G401 (cell line): ENCODE data around the gene SVIL. TPM values are rescaled to one million over a fixed set of nuclear protein-coding genes. Genes with fewer than 3 reads are reported as not detected.
"Not testable (repeated sequence)": the region's sequence is repeated elsewhere in the genome, so short reads cannot be mapped to it uniquely, and the experiment has no call there.

ENCODE experiments used
- DNase-seq: peaks from one replicate; pipeline ENCODE4 v3.0.0-alpha.2; 2015; ENCODE audit warnings: low spot score
- in situ Hi-C: cut with HindIII; loops from 2 replicates; pipeline ENCODE4 v1.10.0; 2016; ENCODE audit warnings: low sequenced_read_pairs, mixed read lengths
- total RNA-seq: library from RNA; depleted of rRNA; stranded (reverse); fragments of >200 nt; shearing (Covaris generic); gene quantifications from 2 replicates; pipeline ENCODE4 v1.2.3, GENCODE V29; 2014

The SVIL gene
- total RNA-seq, 1 experiment from 2014 or later, result 36.3 TPM

- in situ Hi-C loops, result not testable (repeated sequence)
- peak; percentile 22 for DNase-seq
Observed at GRCh38 chr10:29587750-29588628, 46.8 kb downstream of the SVIL start.

DNA sequence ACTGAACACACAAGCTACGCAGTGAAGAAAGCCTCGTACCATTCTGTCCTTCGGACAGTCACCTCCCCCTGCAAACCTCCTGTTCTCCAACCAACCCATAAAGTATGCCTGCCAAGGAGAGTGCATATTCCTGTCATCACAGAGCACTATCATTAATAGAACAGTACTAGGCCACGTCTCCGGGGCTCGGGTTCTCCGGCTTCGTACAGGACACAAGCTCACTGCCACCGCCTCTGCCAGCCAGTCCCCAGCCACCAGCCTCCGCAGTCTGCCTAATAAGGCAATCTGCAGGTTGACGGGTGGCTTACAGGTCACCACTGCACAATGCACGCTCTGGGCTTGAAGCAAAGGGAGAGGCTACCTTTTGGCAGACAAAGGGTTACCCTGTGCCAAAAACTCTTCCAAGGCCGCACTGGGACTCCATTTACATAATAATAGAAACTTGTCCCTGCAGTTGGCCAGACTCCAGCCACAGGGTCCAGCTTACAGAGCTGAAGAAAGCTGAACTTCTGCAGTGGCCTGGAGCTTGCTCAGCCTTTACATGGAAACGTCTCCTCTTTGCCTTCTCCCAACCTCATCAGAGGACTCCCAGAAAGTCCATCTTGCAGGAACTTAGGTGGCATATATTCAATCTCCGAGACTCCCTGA is 47.5 kb downstream of the SVIL start:
- in situ Hi-C loops, DNase-seq: not testable (repeated sequence)

DNA sequence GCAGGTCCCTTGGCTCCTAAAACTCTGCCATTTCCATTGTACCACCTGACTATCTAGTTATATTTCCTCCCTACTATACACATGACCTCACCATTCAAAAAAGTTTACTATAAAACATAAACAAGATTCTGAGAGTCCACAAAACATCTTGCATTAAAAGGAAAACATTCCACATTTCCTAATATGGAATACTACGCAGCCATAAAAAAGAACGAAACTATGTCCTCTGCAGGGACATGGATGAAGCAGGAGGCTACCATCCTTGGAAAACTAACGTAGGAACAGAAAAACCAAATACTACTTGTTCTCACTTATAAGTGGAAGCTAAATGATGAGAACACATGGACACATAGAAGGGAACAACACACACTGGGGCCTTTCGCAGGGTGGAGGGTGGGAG is 48.3 kb downstream of the SVIL start:
- DNase-seq, result no peak

DNA sequence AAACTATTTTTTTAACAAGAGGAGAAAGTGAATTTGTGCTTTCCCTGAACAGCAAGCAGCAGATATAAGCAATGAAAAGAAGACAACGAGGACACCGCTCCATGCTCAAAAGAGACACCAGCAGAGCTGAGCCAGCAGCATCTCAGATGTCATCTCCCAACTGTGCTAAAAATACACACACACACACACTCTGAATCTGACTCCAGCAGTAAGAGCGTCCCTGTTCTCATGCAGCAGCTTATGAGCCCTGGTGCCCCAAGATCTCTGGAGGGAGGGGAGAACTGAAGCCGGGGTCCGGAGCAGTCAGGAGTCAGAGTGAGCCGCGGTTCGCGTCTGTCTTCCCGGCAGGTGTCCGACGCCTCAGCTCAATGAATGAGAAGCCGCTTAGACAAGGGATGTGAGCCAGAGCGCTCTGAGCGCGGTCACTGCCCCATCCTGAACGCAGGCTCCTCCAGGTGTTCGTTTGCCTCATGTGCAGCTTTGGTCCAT is 49.2 kb downstream of the SVIL start:
- peak; percentile 10 for DNase-seq
- in situ Hi-C loops, result no loop called here

More for the DNA sequence above, 48.3 kb downstream of the SVIL start:
- in situ Hi-C loops, result no loop called here

DNA sequence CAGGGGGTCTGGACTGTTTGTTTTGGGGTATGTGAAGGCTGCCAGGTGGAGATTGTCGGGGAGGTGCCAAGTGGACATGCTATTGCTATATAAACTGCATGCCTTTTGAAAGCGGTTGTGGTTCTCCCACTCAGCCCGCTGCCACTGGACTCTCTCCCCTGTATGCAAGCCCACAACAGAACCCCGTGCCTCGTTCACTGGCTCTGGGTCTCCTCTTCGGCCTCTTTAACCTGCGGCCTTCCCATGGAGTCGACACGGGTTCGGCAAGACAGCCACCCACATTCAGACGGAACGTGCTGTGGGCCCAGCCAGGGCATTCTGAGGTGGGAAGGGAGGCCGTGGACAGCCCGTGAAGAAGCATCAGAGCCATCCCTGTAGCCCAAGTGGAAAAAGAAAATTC is 50.3 kb downstream of the SVIL start:
- no peak for DNase-seq
- in situ Hi-C loops, result no loop called here

- in situ Hi-C loops, result no loop called here
- no peak for DNase-seq
Observed at GRCh38 chr10:29583674-29584073, 51.1 kb downstream of the SVIL start.

DNA sequence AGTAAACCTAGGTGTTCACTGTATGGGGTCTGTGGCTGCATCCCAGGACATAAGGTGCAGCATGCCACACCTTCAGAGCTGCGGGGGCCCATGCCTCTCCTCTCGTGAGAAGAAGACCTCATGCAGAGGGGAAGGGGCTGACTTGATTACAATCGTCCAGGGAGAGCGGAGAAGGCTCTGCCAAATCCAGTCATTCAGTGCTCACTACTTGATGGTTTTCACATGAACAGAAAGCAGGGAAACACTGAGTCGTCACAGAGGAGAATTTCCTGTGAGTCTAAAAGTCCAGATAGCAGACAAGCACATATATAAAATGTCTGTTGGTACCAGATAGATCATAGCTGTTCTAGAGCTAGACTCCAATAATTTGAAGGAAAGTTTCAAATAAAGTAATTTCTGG is 52.0 kb downstream of the SVIL start:
- DNase-seq, in situ Hi-C loops: not testable (repeated sequence)

- no peak for DNase-seq
- in situ Hi-C loops, result no loop called here
Observed at GRCh38 chr10:29579455-29579970, 55.3 kb downstream of the SVIL start.

GRCh38 chr10:29578457-29578856 is 56.3 kb downstream of the SVIL start:
- DNase-seq, result no peak
- in situ Hi-C loops, result no loop called here

- in situ Hi-C loops, result no loop called here
Observed at GRCh38 chr10:29576681-29577080, 58.1 kb downstream of the SVIL start.

GRCh38 chr10:29575098-29575455 is 59.7 kb downstream of the SVIL start:
- in situ Hi-C loops, result no loop called here
- DNase-seq, result no peak

More at GRCh38 chr10:29576681-29577080, 58.1 kb downstream of the SVIL start:
- DNase-seq, result no peak

- in situ Hi-C loops, DNase-seq: not testable (repeated sequence)
Observed at GRCh38 chr10:29574212-29575097, 60.3 kb downstream of the SVIL start.

DNA sequence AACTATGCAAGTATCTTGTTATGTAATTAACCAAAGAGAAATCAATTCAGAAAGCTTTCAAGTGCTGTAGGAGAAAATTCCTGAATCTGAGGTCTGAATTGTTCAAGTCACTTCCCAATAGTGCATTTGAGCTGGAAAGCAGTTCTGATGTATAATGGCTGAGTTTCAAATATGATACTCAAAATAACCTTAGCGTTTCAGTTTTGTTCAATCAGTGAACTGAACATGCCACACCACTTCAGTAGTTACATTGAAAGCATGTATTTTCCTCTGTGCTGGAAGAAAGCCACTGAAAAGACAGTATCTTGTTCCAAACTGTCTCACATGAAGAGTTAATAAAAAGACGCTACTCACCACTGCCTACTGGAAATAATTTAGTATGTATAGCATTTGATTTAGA is 64.5 kb downstream of the SVIL start:
- in situ Hi-C loops, DNase-seq: not testable (repeated sequence)

- in situ Hi-C loops, result no loop called here
- no peak for DNase-seq
Observed at GRCh38 chr10:29569795-29570194, 65.0 kb downstream of the SVIL start.

DNA sequence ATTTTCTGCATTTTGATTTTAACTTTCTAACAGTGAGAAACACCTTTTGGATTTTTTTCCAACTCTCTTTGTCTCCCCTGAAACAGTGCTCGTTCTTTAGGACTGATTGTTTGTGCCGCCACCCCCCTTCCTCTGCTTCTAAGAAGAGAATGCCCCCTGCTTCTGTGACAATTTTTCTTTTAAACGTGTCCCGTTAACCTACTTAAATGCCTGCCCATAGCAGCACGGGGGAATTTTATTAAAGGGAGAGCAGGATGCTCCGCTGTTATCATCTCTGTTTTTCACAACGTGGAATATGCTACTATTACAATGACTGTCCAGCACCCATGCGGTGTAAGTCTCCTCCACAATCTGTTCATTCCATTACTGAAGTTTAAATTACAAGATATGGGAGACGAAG is 67.8 kb downstream of the SVIL start:
- DNase-seq, result no peak
- in situ Hi-C loops, result no loop called here

- DNase-seq, in situ Hi-C loops: not testable (repeated sequence)
Observed at GRCh38 chr10:29566209-29566608, 68.6 kb downstream of the SVIL start.

- DNase-seq, result no peak
- in situ Hi-C loops, result no loop called here
Observed at GRCh38 chr10:29563420-29564035, 71.2 kb downstream of the SVIL start.

DNA sequence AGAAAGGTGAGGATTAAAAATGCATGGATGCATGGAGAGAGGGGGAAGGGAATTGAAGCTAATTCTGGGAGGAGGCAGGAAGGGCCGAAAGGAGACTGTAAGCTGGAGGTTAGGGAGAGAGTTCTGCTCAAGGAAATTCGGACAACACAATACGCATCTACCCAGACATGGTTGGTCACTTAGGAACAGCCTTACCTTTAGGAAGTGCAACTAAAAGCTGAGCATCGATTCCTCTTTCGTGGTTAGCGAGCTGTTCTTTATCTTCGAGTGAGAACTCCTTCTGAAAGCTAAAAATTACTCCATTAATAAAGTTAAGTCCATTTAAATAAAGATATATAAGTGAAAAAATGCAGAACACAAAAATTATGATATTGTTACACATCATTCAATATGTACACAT is 71.8 kb downstream of the SVIL start:
- in situ Hi-C loops, DNase-seq: not testable (repeated sequence)

- no peak for DNase-seq
- in situ Hi-C loops, result no loop called here
Observed at GRCh38 chr10:29559996-29560395, 74.8 kb downstream of the SVIL start.
